Central memory CD8-positive, alpha-beta T cell (primary cell): ENCODE results near the gene IFNG-AS1.
A peak's percentile ranks its signal among the peaks of the same experiment; 100 is the strongest.

Source experiments
- ATAC-seq: fragments of 150-1000 bp; cut with Tn5 transposase; replicated peaks from 2 replicates; pipeline ENCODE4 v1.10.0; 2022; ENCODE audit warnings: mild to moderate bottlenecking, moderate FRiP score, moderate number of reproducible peaks; ENCODE audit not compliant: poor library complexity, severe bottlenecking; ENCODE audit errors: extremely low read depth
- DNase-seq, 2 donors: peaks; one replicate each; pipeline ENCODE4 v3.0.0; 2021; ENCODE audit warnings: low spot score in 2 of 2
- H3K27ac Mint-ChIP-seq: one replicate; pipeline ENCODE4 v1.8.0; 2022; ENCODE audit warnings: low read depth, mild to moderate bottlenecking, moderate library complexity, mixed read lengths
- H3K27me3 Mint-ChIP-seq: one replicate; pipeline ENCODE4 v1.8.0; 2022; ENCODE audit warnings: mixed read lengths
- H3K36me3 Mint-ChIP-seq: one replicate; pipeline ENCODE4 v1.8.0; 2022; ENCODE audit warnings: mild to moderate bottlenecking, moderate library complexity, mixed read lengths; ENCODE audit not compliant: insufficient read depth
- H3K4me1 Mint-ChIP-seq: one replicate; pipeline ENCODE4 v1.8.0; 2022; ENCODE audit warnings: mixed read lengths
- H3K4me3 Mint-ChIP-seq: one replicate; pipeline ENCODE4 v1.8.0; 2022; ENCODE audit warnings: mild to moderate bottlenecking, moderate library complexity, mixed read lengths
- H3K9me3 Mint-ChIP-seq: one replicate; pipeline ENCODE4 v1.8.0; 2022; ENCODE audit warnings: mixed read lengths

Gene IFNG-AS1

DNA sequence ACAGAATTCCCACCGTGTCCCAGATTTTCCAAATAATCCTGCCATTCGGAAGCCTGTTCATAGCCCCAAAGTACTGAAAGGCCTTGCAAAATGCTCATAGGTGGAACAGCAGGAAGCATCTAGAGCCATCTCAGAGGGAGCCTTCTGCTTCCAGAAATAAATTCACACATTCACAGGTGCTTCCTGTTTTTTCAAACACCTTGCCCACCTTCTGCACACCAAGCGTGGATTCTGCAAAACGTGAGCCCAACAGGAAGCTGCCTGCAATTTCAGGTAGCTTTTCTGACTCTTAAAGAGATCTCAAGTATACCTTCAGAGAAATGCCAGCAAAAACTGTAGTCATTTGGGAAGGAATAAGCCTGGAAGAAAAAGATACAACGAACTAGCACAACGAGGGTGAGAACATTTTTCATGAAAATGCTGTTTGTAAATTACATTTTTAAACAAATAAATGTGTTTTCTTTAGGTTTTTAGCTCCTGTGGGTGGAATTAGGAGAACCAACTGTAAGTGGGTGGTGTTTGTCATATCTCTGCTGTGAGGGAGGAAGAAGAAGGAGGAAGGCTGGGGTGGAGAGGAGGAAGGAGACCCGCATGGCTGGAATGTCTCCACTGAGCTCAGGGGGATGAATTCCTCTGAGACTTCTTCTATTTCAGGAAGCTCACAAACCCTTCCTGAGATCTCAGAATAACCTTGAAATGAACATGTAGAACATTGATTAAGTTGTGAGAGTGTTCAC, at the start of gene IFNG-AS1:
TSS of gene IFNG-AS1 (plus strand) at position 264 of the 737 bp plus-strand sequence.
- ATAC-seq (peak; percentile 53), DNase-seq (peak; percentile 19 to 39)
- Mint-ChIP-seq H3K9me3 (no peaks in the 10 kb centered on the region), H3K27ac (peak within 1 kb of the TSS; percentile 91), H3K27me3 (no peaks in the 10 kb centered on the region), H3K4me3 (peak within 1 kb of the TSS; percentile 85), H3K36me3 (peaks cover 6% of the 10 kb centered on the region), H3K4me1 (peaks cover 56% of the 10 kb centered on the region)

DNA sequence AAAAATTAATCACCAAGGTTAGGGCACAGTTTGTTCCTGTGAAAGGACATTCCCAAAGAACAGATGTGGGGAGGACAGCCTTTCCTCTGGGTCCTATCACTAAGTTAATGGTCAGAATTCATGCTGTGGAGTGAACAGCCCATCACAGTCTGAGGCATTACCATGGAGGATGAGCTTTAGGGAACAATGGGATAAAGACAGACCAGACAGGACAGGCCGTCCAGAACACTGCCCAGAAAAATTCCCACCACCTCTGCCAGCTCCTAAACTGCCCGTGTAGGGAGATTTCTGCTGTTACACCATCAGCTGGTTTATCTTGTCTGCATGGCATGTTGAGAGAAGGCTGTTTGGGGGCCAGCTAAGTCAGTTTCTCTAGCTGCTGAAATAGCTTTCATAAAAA, 49.6 kb upstream of the IFNG-AS1 start:
- Mint-ChIP-seq H3K27ac (no peak overlapping the region), H3K4me3 (no peak overlapping the region), H3K36me3 (peaks cover 4% of the 10 kb centered on the region), H3K4me1 (peaks cover 5% of the 10 kb centered on the region), H3K27me3 (peaks cover 17% of the 10 kb centered on the region), H3K9me3 (no peaks in the 10 kb centered on the region)
- no peak for ATAC-seq
- DNase-seq: no peak

- Mint-ChIP-seq H3K4me1 (peaks cover 5% of the 10 kb centered on the region), H3K9me3 (no peaks in the 10 kb centered on the region), H3K36me3 (peaks cover 4% of the 10 kb centered on the region), H3K4me3 (no peak overlapping the region), H3K27ac (no peak overlapping the region), H3K27me3 (peaks cover 17% of the 10 kb centered on the region)
- DNase-seq (no peak), ATAC-seq (no peak)
Measured at GRCh38 chr12:67940780-67941243, 48.4 kb upstream of the IFNG-AS1 start.

DNA sequence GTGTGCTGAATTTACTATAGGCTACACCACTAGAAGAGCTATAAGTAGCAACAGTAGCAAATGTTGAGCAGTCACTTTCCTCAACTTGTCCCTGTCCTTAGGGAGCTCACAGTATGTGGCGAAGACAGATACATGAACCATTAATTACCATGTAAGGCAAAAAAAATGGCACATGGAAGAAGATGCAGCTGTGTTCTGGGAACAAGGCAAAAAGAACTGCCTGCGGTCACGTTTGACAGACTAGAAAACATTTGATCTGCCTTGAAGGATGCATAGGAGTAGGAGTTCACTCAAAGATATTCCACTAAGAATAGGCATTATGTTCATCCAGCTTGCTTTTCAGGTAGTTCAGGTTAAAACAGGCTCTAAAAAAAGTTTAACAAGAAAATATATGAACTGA, 46.5 kb upstream of the IFNG-AS1 start:
- Mint-ChIP-seq H3K9me3 (no peaks in the 10 kb centered on the region), H3K4me3 (no peak overlapping the region), H3K36me3 (peaks cover 4% of the 10 kb centered on the region), H3K27ac (no peak overlapping the region), H3K27me3 (peaks cover 30% of the 10 kb centered on the region), H3K4me1 (peaks cover 5% of the 10 kb centered on the region)
- DNase-seq: no peak
- ATAC-seq: no peak

DNA sequence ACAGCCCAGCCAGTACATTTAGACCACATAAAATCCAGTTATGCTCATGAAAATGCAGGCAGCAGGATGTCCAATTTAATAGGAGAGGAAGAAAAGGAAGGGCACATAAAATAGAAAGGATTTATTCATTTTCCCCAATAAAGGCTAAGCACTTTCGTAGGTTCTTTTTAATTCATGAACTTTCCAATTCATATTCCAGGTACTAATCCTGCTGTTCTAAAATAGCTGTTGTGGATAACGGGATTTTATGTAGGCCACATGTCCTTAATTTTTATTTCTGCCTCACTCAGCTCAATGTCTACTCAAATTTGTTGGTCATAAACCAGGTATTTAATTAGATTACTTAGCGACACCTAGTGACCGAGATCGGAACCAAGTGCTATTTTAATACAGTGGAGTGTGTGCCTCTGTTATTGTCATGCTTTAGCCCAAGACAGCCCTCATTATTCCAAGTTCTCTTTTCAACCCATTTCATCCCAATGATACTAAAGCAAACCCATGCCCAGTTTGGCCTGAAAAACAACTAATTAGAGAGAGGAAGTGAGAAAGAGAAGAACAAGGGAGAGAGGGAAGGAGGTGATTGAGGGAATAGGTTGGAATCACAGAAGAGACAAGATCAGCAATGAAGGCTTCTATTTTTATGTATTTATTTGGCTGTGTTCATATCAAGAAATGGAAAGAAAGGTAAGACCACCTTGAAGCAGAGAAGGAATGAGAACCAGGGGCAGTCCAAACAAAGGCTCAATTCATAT, 45.9 kb upstream of the IFNG-AS1 start:
- ATAC-seq: peak; percentile 49
- Mint-ChIP-seq H3K27ac (no peak overlapping the region), H3K9me3 (no peaks in the 10 kb centered on the region), H3K4me1 (peaks cover 5% of the 10 kb centered on the region), H3K27me3 (peaks cover 24% of the 10 kb centered on the region), H3K4me3 (no peak overlapping the region), H3K36me3 (peaks cover 4% of the 10 kb centered on the region)
- peak; percentile 36 to 41 for DNase-seq

- no peaks in the 10 kb centered on the region for H3K9me3 Mint-ChIP-seq
- H3K4me3 Mint-ChIP-seq: no peak overlapping the region
- peaks cover 5% of the 10 kb centered on the region for H3K4me1 Mint-ChIP-seq
- peaks cover 21% of the 10 kb centered on the region for H3K27me3 Mint-ChIP-seq
- no peak for DNase-seq
- no peak for ATAC-seq
- H3K27ac Mint-ChIP-seq: no peak overlapping the region
- peaks cover 2% of the 10 kb centered on the region for H3K36me3 Mint-ChIP-seq
Measured at GRCh38 chr12:67944093-67944492, 45.2 kb upstream of the IFNG-AS1 start.

GRCh38 chr12:67952787-67953186, 36.5 kb upstream of the IFNG-AS1 start:
- Mint-ChIP-seq H3K27ac (no peak overlapping the region), H3K27me3 (no peaks in the 10 kb centered on the region), H3K4me3 (no peak overlapping the region), H3K4me1 (no peaks in the 10 kb centered on the region), H3K9me3 (no peaks in the 10 kb centered on the region), H3K36me3 (no peaks in the 10 kb centered on the region)
- DNase-seq (no peak), ATAC-seq (no peak)

DNA sequence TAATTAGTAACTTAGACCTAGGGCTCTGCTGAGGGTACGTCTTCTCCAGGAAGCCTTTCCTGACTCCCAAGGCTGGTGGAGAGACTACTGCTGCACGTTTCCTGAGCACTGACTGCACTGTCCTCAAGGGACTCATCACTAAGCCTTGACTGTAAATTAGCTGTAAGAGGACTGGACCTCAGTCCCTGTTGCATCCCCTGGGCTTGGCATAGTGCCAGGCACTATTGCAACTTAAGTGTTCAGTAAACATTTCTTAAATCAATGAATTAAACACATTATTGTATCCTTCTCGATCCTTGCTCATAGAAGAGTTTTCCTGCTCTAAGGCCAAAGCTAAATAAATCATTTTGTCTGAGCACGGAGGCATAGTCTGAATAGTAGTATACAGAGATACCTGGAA, 31.9 kb upstream of the IFNG-AS1 start:
- ATAC-seq (no peak), DNase-seq (no peak)
- H3K9me3 Mint-ChIP-seq: no peaks in the 10 kb centered on the region
- H3K4me1 Mint-ChIP-seq: no peaks in the 10 kb centered on the region
- H3K4me3 Mint-ChIP-seq: no peak overlapping the region
- H3K27me3 Mint-ChIP-seq: no peaks in the 10 kb centered on the region
- no peak overlapping the region for H3K27ac Mint-ChIP-seq
- H3K36me3 Mint-ChIP-seq: no peaks in the 10 kb centered on the region

DNA sequence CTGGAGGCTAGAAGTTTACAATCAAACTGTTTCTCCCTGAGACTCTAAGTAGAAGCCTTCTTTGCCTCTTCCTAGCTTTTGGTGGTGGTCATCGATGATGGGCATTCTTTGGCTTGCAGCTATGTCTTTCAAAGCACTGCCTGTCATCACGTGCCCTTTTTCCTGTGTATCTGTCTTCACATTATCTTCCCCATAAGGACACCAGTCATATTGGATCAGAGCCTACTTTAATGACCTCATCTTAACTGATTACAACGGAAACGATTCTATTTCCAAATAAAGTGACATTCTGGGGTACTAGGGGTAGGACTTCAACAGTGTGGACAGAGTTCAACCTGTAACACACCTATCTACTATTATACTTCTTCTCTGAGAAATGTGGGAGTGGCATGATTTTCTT, 31.1 kb upstream of the IFNG-AS1 start:
- no peaks in the 10 kb centered on the region for H3K36me3 Mint-ChIP-seq
- no peak overlapping the region for H3K27ac Mint-ChIP-seq
- H3K4me3 Mint-ChIP-seq: no peak overlapping the region
- ATAC-seq (no peak), DNase-seq (no peak)
- H3K9me3 Mint-ChIP-seq: no peaks in the 10 kb centered on the region
- no peaks in the 10 kb centered on the region for H3K4me1 Mint-ChIP-seq
- H3K27me3 Mint-ChIP-seq: no peaks in the 10 kb centered on the region

DNA sequence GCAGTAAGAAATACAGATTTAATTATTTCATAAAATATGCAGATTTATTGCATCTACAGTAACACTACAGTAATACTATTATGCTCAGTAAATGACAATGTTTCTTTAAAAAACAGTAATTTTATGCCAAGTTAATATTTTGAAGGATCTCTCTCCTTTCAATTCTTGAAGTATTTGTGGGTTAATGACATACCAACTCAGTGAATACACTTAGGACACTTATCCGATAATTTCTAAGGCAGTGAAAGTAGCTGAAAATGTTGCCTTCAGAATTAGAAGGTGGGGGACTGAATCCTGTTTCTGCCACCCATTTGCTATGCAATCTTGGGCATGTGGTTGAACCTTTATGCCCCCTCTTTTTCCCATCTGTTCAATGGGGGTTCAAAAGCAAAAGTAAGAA, 24.8 kb upstream of the IFNG-AS1 start:
- ATAC-seq (no peak), DNase-seq (no peak)
- Mint-ChIP-seq H3K4me1 (no peaks in the 10 kb centered on the region), H3K9me3 (no peaks in the 10 kb centered on the region), H3K27ac (no peak overlapping the region), H3K27me3 (no peaks in the 10 kb centered on the region), H3K36me3 (no peaks in the 10 kb centered on the region), H3K4me3 (no peak overlapping the region)

GRCh38 chr12:67966560-67966959, 22.7 kb upstream of the IFNG-AS1 start:
- Mint-ChIP-seq H3K9me3 (no peaks in the 10 kb centered on the region), H3K27ac (no peak overlapping the region), H3K36me3 (no peaks in the 10 kb centered on the region), H3K4me3 (no peak overlapping the region), H3K4me1 (no peaks in the 10 kb centered on the region), H3K27me3 (no peaks in the 10 kb centered on the region)
- ATAC-seq: no peak
- DNase-seq: no peak

DNA sequence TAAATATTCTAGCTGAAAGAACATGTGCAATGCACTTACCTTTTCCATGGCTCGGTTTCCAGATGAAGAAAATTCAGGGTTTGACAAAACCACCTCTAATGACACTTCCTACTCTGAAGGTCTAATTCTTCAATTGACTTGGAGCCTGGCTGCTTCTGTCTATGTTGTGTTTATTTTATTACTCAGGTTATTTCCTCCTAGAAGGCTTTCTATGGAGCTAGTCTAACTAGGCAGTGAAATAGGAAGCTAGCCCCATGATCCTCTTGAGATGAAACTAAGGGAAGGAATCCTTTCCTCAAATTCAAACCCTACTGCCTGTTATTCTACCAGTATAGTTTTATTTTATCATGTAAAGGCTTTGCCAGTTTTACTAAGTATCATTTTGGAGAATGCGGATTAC, 20.9 kb upstream of the IFNG-AS1 start:
- H3K27me3 Mint-ChIP-seq: no peaks in the 10 kb centered on the region
- H3K36me3 Mint-ChIP-seq: peaks cover 3% of the 10 kb centered on the region
- no peak overlapping the region for H3K27ac Mint-ChIP-seq
- H3K9me3 Mint-ChIP-seq: no peaks in the 10 kb centered on the region
- no peak overlapping the region for H3K4me3 Mint-ChIP-seq
- DNase-seq: no peak
- ATAC-seq: no peak
- H3K4me1 Mint-ChIP-seq: no peaks in the 10 kb centered on the region

GRCh38 chr12:67968725-67969124, 20.5 kb upstream of the IFNG-AS1 start:
- no peaks in the 10 kb centered on the region for H3K9me3 Mint-ChIP-seq
- H3K27me3 Mint-ChIP-seq: peaks cover 2% of the 10 kb centered on the region
- no peaks in the 10 kb centered on the region for H3K4me1 Mint-ChIP-seq
- ATAC-seq: no peak
- DNase-seq: no peak
- H3K4me3 Mint-ChIP-seq: no peak overlapping the region
- H3K27ac Mint-ChIP-seq: no peak overlapping the region
- H3K36me3 Mint-ChIP-seq: peaks cover 3% of the 10 kb centered on the region
